HG03135 (cell line): Measurements from ENCODE around the gene VASH2.
"Not testable (repeated sequence)": the region's sequence is repeated elsewhere in the genome, so short reads cannot be mapped to it uniquely, and the experiment has no call there.

Source experiments
- ATAC-seq: cut with Tn5 transposase; IDR thresholded peaks from one replicate; pipeline ENCODE4 v1.9.1; 2021; ENCODE audit warnings: mild to moderate bottlenecking, moderate library complexity; ENCODE audit not compliant: unreplicated experiment

Gene VASH2

DNA sequence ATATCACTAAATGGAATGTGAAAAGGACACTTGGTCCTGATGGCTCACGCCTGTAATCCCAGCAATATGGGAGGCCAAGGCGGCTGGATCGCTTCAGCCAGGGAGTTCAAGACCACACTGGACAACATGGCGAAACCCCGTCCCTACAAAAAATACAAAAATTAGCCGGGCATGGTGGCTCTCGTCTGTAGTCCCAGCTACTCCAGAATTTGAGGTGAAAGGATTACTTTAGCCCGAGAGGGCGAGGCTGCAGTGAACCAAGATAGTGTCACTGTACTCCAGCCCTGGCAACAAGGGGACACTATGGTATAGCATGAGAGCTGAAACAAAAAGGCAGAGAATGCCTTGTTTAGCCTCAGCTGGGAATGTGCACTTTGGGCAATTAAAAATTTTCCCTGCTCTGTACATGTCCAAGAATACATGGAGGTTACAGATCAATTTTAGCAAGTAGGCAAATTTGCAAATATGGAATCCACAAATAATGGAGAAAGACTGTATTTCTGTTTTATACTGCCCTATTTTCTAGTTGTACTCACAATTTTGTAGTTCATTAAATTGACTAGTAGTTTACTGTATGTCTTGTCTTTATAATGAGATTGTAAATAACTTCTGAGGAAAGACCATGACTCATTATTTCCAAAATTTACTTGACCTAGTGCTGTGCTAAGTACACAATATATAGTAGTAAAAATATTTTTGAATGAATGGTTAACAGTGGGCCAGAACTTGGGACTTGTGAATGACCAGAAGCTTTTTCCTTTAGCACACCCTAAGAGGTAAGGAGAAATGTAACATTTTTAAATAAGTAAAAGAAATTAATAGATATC is 67.3 kb downstream of the VASH2 start:
- no peak for ATAC-seq

DNA sequence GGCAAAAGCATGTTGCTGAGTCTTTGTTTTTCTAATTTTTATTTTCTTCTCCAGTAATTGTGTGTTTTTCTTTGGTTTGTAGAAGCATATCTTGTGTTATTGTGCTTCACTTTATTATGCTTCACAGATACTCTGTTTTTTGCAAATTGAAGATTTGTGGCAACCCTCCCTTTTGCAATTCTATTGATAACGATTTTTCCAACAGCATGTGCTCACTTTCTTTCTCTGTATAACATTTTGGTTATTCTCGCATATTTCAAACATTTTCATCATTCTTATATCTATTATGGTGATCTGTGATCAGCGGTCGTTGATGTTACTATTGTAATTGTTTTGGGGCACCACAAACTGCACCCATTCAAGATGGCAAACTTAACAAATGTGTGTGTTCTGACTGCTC is 69.1 kb downstream of the VASH2 start:
- ATAC-seq, result no peak

DNA sequence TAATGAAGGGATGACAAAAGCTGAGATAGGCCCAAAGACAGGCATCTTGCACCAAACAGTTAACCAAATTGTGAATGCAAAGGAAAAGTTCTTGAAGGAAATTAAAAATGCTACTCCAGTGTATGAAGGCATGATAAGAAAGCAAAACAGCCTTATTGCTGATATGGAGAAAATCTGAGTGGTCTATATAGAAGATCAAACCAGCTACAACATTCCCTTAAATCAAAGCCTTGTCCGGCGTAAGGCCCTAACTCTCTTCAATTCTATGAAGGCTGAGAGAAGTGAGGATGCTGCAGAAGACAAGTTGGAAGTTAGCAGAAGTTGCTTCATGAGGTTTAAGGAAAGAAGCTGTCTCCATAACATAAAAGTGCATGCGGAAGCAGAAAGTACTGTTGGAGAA is 69.7 kb downstream of the VASH2 start:
- no peak for ATAC-seq

DNA sequence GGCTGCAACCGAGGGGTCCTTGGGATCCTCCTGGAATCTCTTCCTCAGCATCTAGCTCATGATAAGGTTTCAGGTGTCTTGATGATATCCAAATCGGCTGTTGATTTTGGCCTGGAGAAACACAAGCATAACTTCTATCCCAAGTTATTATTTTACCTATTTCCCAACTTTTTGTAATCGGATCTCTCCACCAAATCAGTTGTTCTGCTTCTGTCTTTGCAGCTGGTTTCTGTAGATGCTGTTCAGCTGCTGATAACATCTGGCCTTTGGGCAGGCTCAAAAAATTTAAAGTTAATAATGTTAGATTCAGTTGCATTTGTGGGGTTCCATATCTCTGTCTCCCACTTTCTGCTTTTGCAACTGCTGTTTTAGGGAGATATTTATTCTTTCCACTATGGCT is 76.7 kb downstream of the VASH2 start:
- ATAC-seq, result not testable (repeated sequence)

DNA sequence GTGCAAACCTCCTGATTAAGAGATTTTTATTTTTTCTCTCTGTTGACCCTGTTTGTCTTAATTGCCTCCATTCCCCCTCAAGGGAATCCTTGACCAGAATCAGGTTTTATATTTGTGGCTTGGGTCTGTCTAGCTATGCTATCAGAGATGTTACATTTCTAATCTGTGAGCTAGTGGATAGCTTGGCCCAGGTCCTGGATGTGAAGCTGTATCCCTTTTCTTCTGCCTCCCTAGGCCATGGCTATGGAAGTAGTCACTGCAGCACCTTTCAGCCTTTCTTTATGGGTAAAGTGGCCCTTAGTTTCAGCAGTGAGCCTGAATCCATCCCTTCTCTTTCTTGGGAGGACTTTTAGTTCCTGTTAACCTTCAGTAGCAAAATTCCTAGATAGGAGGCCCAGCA is 82.3 kb downstream of the VASH2 start:
- ATAC-seq, result no peak

DNA sequence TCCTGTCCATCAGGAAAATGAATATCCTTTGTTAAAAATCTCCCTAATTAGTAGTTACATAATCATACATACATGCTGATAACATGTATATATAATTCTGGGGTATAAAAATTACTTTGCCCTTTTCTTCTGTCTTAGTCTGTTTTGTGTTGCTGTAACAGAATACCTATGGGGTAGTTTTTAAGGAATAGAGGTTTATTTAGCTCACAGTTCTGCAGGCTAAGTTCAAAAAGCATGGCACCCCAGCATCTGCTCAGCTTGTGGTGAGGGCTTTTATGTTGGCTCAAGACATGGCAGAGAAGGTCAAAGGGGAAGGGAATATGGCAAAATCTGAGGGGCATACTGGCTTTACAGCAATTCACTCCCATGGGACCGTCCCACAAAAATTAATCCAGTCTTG is 84.4 kb downstream of the VASH2 start:
- no peak for ATAC-seq

DNA sequence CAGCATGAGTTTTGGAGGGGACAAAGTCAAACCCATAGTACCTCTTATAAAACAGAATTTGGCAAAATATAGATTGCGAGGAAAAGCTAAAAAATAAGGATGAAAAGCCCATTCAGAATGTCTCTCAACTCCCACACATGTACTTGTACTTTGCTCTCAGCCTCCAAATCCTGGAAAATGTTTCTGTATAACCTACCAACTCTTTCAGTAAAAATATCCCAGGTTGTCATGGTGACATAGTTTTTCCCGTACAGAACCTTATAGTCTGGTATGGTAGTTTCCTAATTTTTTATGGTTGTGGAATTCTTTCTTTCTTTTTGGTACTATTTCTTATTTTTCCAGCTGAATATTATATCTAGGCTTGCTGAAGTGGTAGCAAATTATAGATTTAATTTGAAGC is 85.2 kb downstream of the VASH2 start:
- no peak for ATAC-seq
